Body of pancreas (tissue), 4 donors: Measurements from ENCODE around the gene CARD8.

Source experiments
- POLR2A ChIP-seq, 3 donors: fragments of 450-650 bp; IDR thresholded peaks; one replicate each; pipeline ENCODE4 v1.6.1; 2016; ENCODE audit warnings: antibody characterized with exemption in 3 of 3, mild to moderate bottlenecking in 2 of 3
- TF ChIP-seq, protein P1 (sequence below), 7 experiments: fragments of 450-650 bp in 4 of 7; fragments of 200-600 bp in 3 of 7; sonication (generic) in 3 of 7; IDR thresholded peaks; one replicate each; pipeline ENCODE4 v1.5.1; 2016 to 2019; ENCODE audit warnings: antibody characterized with exemption in 7 of 7

DNA sequence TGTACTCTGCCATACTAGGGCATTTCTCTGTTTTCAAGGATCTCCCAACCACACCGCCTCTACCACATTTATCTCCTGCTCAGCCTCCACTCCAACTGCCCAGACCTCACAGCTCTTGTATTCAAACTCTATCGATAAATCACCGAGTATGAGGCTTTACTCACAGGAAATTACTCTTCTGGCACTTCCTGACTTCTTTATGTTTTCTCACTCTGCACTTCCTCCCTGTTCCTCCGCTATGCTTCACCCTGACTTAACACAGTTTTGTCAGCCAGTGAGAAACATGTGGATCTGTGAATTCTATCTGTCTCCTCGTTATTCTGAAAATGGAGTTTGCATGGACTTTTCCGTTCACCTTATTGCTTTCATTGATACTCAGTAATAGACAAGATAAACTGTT, 2.6 kb upstream of the CARD8 start:
- TF ChIP-seq, protein P1, sequence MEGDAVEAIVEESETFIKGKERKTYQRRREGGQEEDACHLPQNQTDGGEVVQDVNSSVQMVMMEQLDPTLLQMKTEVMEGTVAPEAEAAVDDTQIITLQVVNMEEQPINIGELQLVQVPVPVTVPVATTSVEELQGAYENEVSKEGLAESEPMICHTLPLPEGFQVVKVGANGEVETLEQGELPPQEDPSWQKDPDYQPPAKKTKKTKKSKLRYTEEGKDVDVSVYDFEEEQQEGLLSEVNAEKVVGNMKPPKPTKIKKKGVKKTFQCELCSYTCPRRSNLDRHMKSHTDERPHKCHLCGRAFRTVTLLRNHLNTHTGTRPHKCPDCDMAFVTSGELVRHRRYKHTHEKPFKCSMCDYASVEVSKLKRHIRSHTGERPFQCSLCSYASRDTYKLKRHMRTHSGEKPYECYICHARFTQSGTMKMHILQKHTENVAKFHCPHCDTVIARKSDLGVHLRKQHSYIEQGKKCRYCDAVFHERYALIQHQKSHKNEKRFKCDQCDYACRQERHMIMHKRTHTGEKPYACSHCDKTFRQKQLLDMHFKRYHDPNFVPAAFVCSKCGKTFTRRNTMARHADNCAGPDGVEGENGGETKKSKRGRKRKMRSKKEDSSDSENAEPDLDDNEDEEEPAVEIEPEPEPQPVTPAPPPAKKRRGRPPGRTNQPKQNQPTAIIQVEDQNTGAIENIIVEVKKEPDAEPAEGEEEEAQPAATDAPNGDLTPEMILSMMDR (IDR thresholded peaks at IDR 0.05): no peak
- no peak for TF ChIP-seq POLR2A (IDR thresholded peaks at IDR 0.05)
